Liver (tissue), 9 donors: Measurements from ENCODE around the gene KCNJ15. TPM values are rescaled to one million over a fixed set of nuclear protein-coding genes. Genes with fewer than 3 reads are reported as not detected.

Experiments
- DNase-seq: peaks from one replicate; pipeline ENCODE4 v3.0.0-alpha.2; 2017; ENCODE audit warnings: low spot score
- H3K27ac ChIP-seq, 2 donors: one replicate each; pipeline ENCODE4 v1.7.0; 2013; ENCODE audit warnings: inconsistent platforms in 2 of 2, low read length in 2 of 2, control low read depth in 1 of 2, low read depth in 1 of 2, mild to moderate bottlenecking in 1 of 2
- H3K27me3 ChIP-seq, 4 donors: one replicate each; pipeline versions ENCODE4 v1.6.1 to v1.7.0; 2013; ENCODE audit warnings: low read length in 3 of 4, inconsistent platforms in 1 of 4, mild to moderate bottlenecking in 1 of 4, moderate library complexity in 1 of 4; ENCODE audit not compliant: control insufficient read depth in 4 of 4, insufficient read depth in 4 of 4
- H3K36me3 ChIP-seq, 4 donors: one replicate each; pipeline versions ENCODE4 v1.6.1 to v1.7.0; 2013; ENCODE audit warnings: low read length in 3 of 4, mild to moderate bottlenecking in 3 of 4, low read depth in 1 of 4, moderate library complexity in 1 of 4; ENCODE audit not compliant: control insufficient read depth in 4 of 4, insufficient read depth in 3 of 4
- H3K4me1 ChIP-seq, 4 donors: one replicate each; pipeline versions ENCODE4 v1.6.1 to v1.7.0; 2013; ENCODE audit warnings: low read length in 3 of 4, mild to moderate bottlenecking in 3 of 4, moderate library complexity in 1 of 4; ENCODE audit not compliant: control insufficient read depth in 4 of 4, insufficient read depth in 4 of 4
- H3K4me3 ChIP-seq, 3 donors: one replicate each; pipeline versions ENCODE4 v1.6.1 to v1.7.0; 2013; ENCODE audit warnings: low read length in 3 of 3, control low read depth in 1 of 3, low read depth in 1 of 3, mild to moderate bottlenecking in 1 of 3
- H3K9ac ChIP-seq, 2 donors: one replicate each; pipeline ENCODE4 v1.7.0; 2013; ENCODE audit warnings: low read length in 2 of 2, mild to moderate bottlenecking in 2 of 2, moderate library complexity in 2 of 2, control low read depth in 1 of 2, low read depth in 1 of 2
- H3K9me3 ChIP-seq, 4 donors: one replicate each; pipeline versions ENCODE4 v1.6.1 to v1.7.0; 2013; ENCODE audit warnings: low read length in 3 of 4; ENCODE audit not compliant: control insufficient read depth in 4 of 4
- CTCF ChIP-seq: fragments of 150-350 bp; IDR thresholded peaks from 2 replicates; pipeline ENCODE4 v1.5.1; 2017; ENCODE audit warnings: improper control_type of control experiment, low read depth, low read length; ENCODE audit not compliant: missing input control
- EGR1 ChIP-seq, 2 donors: IDR thresholded peaks; 2 replicates each; pipeline ENCODE4 v1.6.1; 2016 to 2018; ENCODE audit warnings: antibody characterized with exemption in 2 of 2, low read depth in 2 of 2
- FOXA1 ChIP-seq: IDR thresholded peaks from 2 replicates; pipeline ENCODE4 v1.6.1; 2016; ENCODE audit warnings: antibody characterized with exemption
- FOXA2 ChIP-seq: IDR thresholded peaks from 2 replicates; pipeline ENCODE4 v1.6.1; 2016; ENCODE audit warnings: antibody characterized with exemption
- GABPA ChIP-seq, 2 donors: IDR thresholded peaks in 1 of 2; conservative IDR thresholded peaks in 1 of 2; 2 replicates each; pipeline ENCODE4 v1.6.1; 2016; ENCODE audit warnings: antibody characterized with exemption in 2 of 2, mild to moderate bottlenecking in 1 of 2, moderate library complexity in 1 of 2
- JUND ChIP-seq, 2 donors: IDR thresholded peaks; 2 replicates each; pipeline ENCODE4 v1.6.1; 2016; ENCODE audit warnings: antibody characterized with exemption in 2 of 2
- NR2F2 ChIP-seq: IDR thresholded peaks from 2 replicates; pipeline ENCODE4 v1.6.1; 2016; ENCODE audit warnings: antibody characterized with exemption
- RAD21 ChIP-seq, 2 donors: IDR thresholded peaks; 2 replicates each; pipeline ENCODE4 v1.6.1; 2016; ENCODE audit warnings: antibody characterized with exemption in 2 of 2, mild to moderate bottlenecking in 2 of 2
- REST ChIP-seq: IDR thresholded peaks from 2 replicates; pipeline ENCODE4 v1.6.1; 2016; ENCODE audit warnings: antibody characterized with exemption, mild to moderate bottlenecking
- TAF1 ChIP-seq: conservative IDR thresholded peaks from 2 replicates; pipeline ENCODE4 v1.6.1; 2016; ENCODE audit warnings: antibody characterized with exemption, mild to moderate bottlenecking
- WGBS: extraction: QIAGEN DNeasy Blood & Tissue Kit; methylation state at CpG from one replicate; pipeline ENCODE4 v1.1.7; 2013; 5-methylcytosine and 5-hydroxymethylcytosine counted together
- polyA plus RNA-seq, 2 donors: library from polyadenylated mRNA; stranded (reverse) in 1 of 2; unstranded in 1 of 2; fragments of 200-250 nt in 1 of 2; fragments of >200 nt in 1 of 2; fragmentation: Nextera tagmentation in 1 of 2; extraction: Ambion mirVana in 1 of 2; gene quantifications; one replicate each; pipeline versions ENCODE4 v1.2.1 to v1.2.3, GENCODE V29; 2013 to 2015
- total RNA-seq, 2 donors: library from RNA; depleted of rRNA; stranded (reverse); fragments of >200 nt; gene quantifications; one replicate each; pipeline ENCODE4 v1.2.3, GENCODE V29; 2014
- donor health status: healthy.
- donor health status: healthy.
- donor health status: healthy.
- donor health status: healthy.
- donor health status: healthy.

Gene KCNJ15
- total and polyA plus RNA-seq, 4 donors, result 0.61 to 4.8 (median 2.2) TPM

DNA sequence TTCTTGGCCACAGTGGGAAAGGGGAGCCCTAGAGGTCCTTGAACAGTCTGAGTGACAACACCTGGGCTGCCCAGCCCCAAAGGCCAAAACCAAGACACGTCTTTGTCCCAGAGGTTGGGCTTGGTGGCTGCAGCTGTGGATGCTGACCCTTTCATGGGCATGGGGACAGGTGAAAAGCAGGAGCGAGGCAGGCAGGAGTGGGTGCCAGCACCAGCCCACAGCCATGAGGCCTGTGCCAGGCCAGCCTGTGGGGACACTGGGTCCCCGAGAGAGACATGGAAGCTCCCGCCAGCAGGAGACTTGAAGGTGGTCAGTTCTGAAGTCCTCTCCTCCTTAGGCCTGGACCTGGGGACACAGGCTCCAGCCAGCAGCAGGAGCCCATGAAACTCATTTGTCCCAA lies 98.6 kb downstream of the KCNJ15 start:
- TF ChIP-seq NR2F2, result no peak
- TF ChIP-seq GABPA (IDR thresholded peaks at IDR 0.05 in 1 of 2, conservative IDR thresholded peaks at IDR 0.05 in 1 of 2), result no peak
- no peak for TF ChIP-seq TAF1
- TF ChIP-seq REST, result no peak
- TF ChIP-seq CTCF, result no peak
- TF ChIP-seq FOXA2, result no peak
- no peak for TF ChIP-seq EGR1 (IDR thresholded peaks at IDR 0.05; ENCODE audit: low read depth in 2 of 2)
- TF ChIP-seq JUND (IDR thresholded peaks at IDR 0.05), result no peak
- no peak for TF ChIP-seq FOXA1
- no peak for TF ChIP-seq RAD21 (IDR thresholded peaks at IDR 0.05)
- WGBS, result 95% methylated on average over 4 of the region's 4 CpGs
- Histone ChIP-seq H3K4me1 (peaks cover 0 to 3% (median 0%) of the 10 kb centered on the region in 4 donors), H3K36me3 (no peaks in the 10 kb centered on the region), H3K9me3 (no peaks in the 10 kb centered on the region), H3K4me3 (no peak overlapping the region), H3K27ac (no peak overlapping the region), H3K9ac (no peak overlapping the region), H3K27me3 (no peaks in the 10 kb centered on the region)
- no peak for DNase-seq

DNA sequence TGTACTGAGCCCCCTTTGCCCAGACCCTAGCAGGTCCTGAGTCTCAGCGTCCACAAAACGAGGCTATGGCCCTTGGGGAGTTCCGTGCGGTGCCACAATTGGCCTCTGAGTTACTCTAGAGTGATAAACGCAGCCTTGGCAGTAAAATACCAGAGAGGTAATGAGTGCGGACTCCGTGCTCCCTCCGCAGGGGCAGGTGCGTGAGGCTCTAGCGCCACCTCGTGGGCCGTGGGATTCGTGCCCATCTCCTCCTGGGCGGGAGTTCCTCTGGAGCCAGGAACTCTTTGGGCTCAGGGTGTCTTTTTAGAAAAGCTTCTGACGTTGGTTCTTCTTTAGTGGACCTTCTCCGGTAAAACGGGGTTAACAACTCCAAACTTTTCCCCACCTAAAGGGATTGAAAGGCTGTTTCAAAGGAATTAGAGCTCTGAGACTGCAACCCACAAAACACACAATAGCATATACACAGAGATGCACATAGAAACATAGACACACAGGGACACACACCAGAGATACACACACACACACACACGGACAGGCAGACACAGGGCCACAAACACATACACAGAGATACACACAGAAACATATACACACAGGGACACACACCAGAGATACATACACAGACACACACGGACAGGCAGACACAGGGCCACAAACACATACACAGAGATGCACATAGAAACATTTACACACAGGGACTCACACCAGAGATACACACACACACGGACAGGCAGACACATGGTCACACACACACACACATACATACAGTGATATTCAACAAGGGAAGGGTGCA lies 99.4 kb downstream of the KCNJ15 start:
- Histone ChIP-seq H3K9me3 (no peaks in the 10 kb centered on the region), H3K4me3 (no peak overlapping the region), H3K36me3 (no peaks in the 10 kb centered on the region), H3K27ac (no peak overlapping the region), H3K27me3 (no peaks in the 10 kb centered on the region), H3K9ac (no peak overlapping the region), H3K4me1 (peaks cover 0 to 3% (median 0%) of the 10 kb centered on the region in 4 donors)
- peak; percentile 85 for DNase-seq
- TF ChIP-seq RAD21 (IDR thresholded peaks at IDR 0.05) (peak; percentile 99 to 100), CTCF (peak; percentile 98), JUND (IDR thresholded peaks at IDR 0.05) (no peak)
- 7% methylated on average over 20 of the region's 20 CpGs for WGBS

Other genes starting within 250 kb of the KCNJ15 start
- gene ERG, start 241.5 kb downstream of the KCNJ15 start, total RNA-seq, result 1 to 10 TPM; 3.3 to 4.1 TPM
- gene ERG, start 241.5 kb downstream of the KCNJ15 start, polyA plus RNA-seq, result 1 to 10 TPM; 4.1 to 6.0 TPM